WTC11 (cell line): ENCODE data around the gene VTI1A. TPM values are rescaled to one million over a fixed set of nuclear protein-coding genes. Genes with fewer than 3 reads are reported as not detected.

Source experiments
- ATAC-seq: fragments of 200-7000 bp; cut with Tn5 transposase; 2 replicates; pipeline ENCODE4 v1.10.0; 2021; ENCODE audit warnings: mild to moderate bottlenecking, moderate library complexity
- CTCF ChIA-PET: fragments of 300-600 bp; sonication (Branson Sonifier 250); formaldehyde crosslinking; loops from one replicate; lab custom pipeline; 2021; ENCODE audit warnings: antibody characterized with exemption; lab: Charles Lee
- POLR2A ChIA-PET: fragments of 350-600 bp; sonication (Branson Sonifier 250); formaldehyde crosslinking; loops from one replicate; lab custom pipeline; 2021; ENCODE audit warnings: antibody characterized with exemption; lab: Charles Lee
- DNase-seq: peaks from one replicate; pipeline ENCODE4 v3.0.0; 2021; ENCODE audit warnings: low spot score
- H3K27ac Mint-ChIP-seq: 2 replicates; pipeline ENCODE4 v1.8.0; 2021; ENCODE audit warnings: mixed read lengths
- H3K27me3 Mint-ChIP-seq: 2 replicates; pipeline ENCODE4 v1.8.0; 2021; ENCODE audit warnings: low read depth, mild to moderate bottlenecking, moderate library complexity, mixed read lengths
- H3K36me3 Mint-ChIP-seq: 2 replicates; pipeline ENCODE4 v1.8.0; 2021; ENCODE audit warnings: mixed read lengths
- H3K4me1 Mint-ChIP-seq: 2 replicates; pipeline ENCODE4 v1.8.0; 2022; ENCODE audit warnings: mixed read lengths
- H3K4me3 Mint-ChIP-seq: 2 replicates; pipeline ENCODE4 v1.8.0; 2021; ENCODE audit warnings: mild to moderate bottlenecking, moderate library complexity, mixed read lengths
- H3K9me3 Mint-ChIP-seq: 2 replicates; pipeline ENCODE4 v1.8.0; 2021; ENCODE audit warnings: mixed read lengths
- GABPB1 ChIP-seq: sonication (generic); formaldehyde crosslinking; IDR thresholded peaks from 2 replicates; pipeline ENCODE4 v1.8.1; 2023; ENCODE audit warnings: mild to moderate bottlenecking, missing genetic modification reagents
- GRHL2 ChIP-seq: fragments of 250-450 bp; sonication (Bioruptor Pico); IDR thresholded peaks from 2 replicates; pipeline ENCODE4 v1.8.0; 2022; ENCODE audit warnings: mild to moderate bottlenecking, moderate library complexity; ENCODE audit not compliant: insufficient replicate concordance, severe bottlenecking
- HMGA2 ChIP-seq: fragments of 250-450 bp; sonication (Bioruptor Pico); IDR thresholded peaks from 2 replicates; pipeline ENCODE4 v1.4.0; 2021; ENCODE audit warnings: mild to moderate bottlenecking, moderate library complexity
- MYBL2 ChIP-seq: sonication (generic); formaldehyde crosslinking; IDR thresholded peaks from 2 replicates; pipeline ENCODE4 v1.8.1; 2023; ENCODE audit warnings: mild to moderate bottlenecking, moderate library complexity, missing genetic modification reagents
- SMAD3 ChIP-seq: sonication (generic); formaldehyde crosslinking; IDR thresholded peaks from 2 replicates; pipeline ENCODE4 v1.8.0; 2022; ENCODE audit warnings: missing genetic modification reagents, mild to moderate bottlenecking, borderline replicate concordance
- SMAD4 ChIP-seq: sonication (generic); formaldehyde crosslinking; IDR thresholded peaks from 2 replicates; pipeline ENCODE4 v1.8.0; 2022; ENCODE audit warnings: mild to moderate bottlenecking, missing genetic modification reagents
- SOX15 ChIP-seq: fragments of 250-450 bp; sonication (Bioruptor Pico); IDR thresholded peaks from 2 replicates; pipeline ENCODE4 v1.9.0; 2021; ENCODE audit warnings: mild to moderate bottlenecking
- total RNA-seq: library from RNA; stranded (reverse); gene quantifications from 3 replicates; pipeline ENCODE4 v1.2.3, GENCODE V29; 2021
- TF ChIP-seq, protein P1 (sequence below): fragments of 250-450 bp; sonication (Bioruptor Pico); IDR thresholded peaks from 2 replicates; pipeline ENCODE4 v2.1.2; 2022; ENCODE audit warnings: mild to moderate bottlenecking, moderate library complexity
- TF ChIP-seq, protein P2 (sequence below): fragments of 250-450 bp; sonication (Bioruptor Pico); IDR thresholded peaks from 2 replicates; pipeline ENCODE4 v1.9.0; 2021; ENCODE audit warnings: mild to moderate bottlenecking
- TF ChIP-seq, protein P3 (sequence below): sonication (generic); formaldehyde crosslinking; conservative IDR thresholded peaks from 2 replicates; pipeline ENCODE4 v1.8.1; 2023; ENCODE audit warnings: mild to moderate bottlenecking, low read depth, missing genetic modification reagents, moderate library complexity
- TF ChIP-seq, protein P4 (sequence below): sonication (generic); formaldehyde crosslinking; IDR thresholded peaks from 2 replicates; pipeline ENCODE4 v1.8.1; 2022; ENCODE audit warnings: mild to moderate bottlenecking, moderate library complexity, missing genetic modification reagents
- TF ChIP-seq, protein P5 (sequence below): sonication (generic); formaldehyde crosslinking; IDR thresholded peaks from 2 replicates; pipeline ENCODE4 v1.8.0; 2023; ENCODE audit warnings: missing genetic modification reagents, mild to moderate bottlenecking, borderline replicate concordance

VTI1A gene
- total RNA-seq, 1 experiment from 2014 or later: 20.1 TPM

DNA sequence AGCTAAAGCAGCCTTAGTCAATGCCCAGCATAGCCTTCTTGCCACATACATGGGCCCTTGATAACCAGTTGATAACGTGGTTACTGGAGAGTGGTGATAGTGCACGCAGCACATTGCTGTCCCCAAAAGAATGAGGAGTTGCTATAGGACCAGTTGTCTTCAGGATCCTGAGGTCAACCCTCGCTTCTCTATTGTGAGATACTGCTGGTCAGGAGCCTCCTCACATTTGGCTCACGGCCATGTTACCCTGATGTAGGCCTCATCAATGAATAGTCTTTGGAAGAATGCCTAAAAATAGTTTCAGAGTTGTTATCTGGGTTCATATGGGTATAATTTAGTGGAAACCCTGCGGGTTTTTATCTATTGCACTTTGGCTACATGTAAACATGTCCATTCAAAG is 230.7 kb downstream of the VTI1A start:
- CTCF ChIA-PET: no interaction called here
- no peak overlapping the region for H3K27ac Mint-ChIP-seq

DNA sequence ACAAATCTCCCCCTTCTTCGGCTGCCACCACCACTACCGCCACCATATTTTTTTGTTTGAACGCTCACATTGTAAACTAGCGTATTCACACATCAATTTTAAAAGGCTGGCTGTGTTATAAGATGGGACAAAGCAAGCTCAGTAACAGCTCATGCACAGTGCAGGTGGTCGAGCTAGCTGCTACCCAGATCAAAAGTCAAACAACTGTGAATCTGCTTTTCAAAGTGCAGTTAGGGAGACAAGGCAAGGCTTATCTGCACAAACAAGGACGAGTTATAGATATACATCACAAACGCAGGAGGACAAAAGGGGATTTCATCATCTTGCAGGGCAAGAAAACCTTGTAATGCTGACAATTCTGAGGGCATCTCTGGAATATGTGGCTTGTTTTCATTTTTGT is 231.6 kb downstream of the VTI1A start:
- CTCF ChIA-PET: no interaction called here
- Mint-ChIP-seq H3K4me1 (peaks cover 42% of the 10 kb centered on the region), H3K27ac (no peak overlapping the region), H3K9me3 (no peaks in the 10 kb centered on the region), H3K36me3 (no peaks in the 10 kb centered on the region), H3K27me3 (no peaks in the 10 kb centered on the region), H3K4me3 (no peak overlapping the region)
- ATAC-seq: peak; percentile 60
- DNase-seq: no peak
- TF ChIP-seq GABPB1 (CRISPR knock-in tag): peak; percentile 94
- no peak for TF ChIP-seq HMGA2 (CRISPR knock-in tag)
- TF ChIP-seq, protein P1, sequence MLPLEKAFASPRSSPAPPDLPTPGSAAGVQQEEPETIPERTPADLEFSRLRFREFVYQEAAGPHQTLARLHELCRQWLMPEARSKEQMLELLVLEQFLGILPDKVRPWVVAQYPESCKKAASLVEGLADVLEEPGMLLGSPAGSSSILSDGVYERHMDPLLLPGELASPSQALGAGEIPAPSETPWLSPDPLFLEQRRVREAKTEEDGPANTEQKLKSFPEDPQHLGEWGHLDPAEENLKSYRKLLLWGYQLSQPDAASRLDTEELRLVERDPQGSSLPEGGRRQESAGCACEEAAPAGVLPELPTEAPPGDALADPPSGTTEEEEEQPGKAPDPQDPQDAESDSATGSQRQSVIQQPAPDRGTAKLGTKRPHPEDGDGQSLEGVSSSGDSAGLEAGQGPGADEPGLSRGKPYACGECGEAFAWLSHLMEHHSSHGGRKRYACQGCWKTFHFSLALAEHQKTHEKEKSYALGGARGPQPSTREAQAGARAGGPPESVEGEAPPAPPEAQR: no peak
- TF ChIP-seq, all 79 proteins: peak for 1
- POLR2A ChIA-PET: no interaction called here

More for the DNA sequence above, 230.7 kb downstream of the VTI1A start:
- DNase-seq (no peak), ATAC-seq (no peak)
- peaks cover 43% of the 10 kb centered on the region for H3K4me1 Mint-ChIP-seq
- TF ChIP-seq, protein P2, sequence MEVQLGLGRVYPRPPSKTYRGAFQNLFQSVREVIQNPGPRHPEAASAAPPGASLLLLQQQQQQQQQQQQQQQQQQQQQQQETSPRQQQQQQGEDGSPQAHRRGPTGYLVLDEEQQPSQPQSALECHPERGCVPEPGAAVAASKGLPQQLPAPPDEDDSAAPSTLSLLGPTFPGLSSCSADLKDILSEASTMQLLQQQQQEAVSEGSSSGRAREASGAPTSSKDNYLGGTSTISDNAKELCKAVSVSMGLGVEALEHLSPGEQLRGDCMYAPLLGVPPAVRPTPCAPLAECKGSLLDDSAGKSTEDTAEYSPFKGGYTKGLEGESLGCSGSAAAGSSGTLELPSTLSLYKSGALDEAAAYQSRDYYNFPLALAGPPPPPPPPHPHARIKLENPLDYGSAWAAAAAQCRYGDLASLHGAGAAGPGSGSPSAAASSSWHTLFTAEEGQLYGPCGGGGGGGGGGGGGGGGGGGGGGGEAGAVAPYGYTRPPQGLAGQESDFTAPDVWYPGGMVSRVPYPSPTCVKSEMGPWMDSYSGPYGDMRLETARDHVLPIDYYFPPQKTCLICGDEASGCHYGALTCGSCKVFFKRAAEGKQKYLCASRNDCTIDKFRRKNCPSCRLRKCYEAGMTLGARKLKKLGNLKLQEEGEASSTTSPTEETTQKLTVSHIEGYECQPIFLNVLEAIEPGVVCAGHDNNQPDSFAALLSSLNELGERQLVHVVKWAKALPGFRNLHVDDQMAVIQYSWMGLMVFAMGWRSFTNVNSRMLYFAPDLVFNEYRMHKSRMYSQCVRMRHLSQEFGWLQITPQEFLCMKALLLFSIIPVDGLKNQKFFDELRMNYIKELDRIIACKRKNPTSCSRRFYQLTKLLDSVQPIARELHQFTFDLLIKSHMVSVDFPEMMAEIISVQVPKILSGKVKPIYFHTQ (CRISPR knock-in tag): no peak
- TF ChIP-seq, protein P3, sequence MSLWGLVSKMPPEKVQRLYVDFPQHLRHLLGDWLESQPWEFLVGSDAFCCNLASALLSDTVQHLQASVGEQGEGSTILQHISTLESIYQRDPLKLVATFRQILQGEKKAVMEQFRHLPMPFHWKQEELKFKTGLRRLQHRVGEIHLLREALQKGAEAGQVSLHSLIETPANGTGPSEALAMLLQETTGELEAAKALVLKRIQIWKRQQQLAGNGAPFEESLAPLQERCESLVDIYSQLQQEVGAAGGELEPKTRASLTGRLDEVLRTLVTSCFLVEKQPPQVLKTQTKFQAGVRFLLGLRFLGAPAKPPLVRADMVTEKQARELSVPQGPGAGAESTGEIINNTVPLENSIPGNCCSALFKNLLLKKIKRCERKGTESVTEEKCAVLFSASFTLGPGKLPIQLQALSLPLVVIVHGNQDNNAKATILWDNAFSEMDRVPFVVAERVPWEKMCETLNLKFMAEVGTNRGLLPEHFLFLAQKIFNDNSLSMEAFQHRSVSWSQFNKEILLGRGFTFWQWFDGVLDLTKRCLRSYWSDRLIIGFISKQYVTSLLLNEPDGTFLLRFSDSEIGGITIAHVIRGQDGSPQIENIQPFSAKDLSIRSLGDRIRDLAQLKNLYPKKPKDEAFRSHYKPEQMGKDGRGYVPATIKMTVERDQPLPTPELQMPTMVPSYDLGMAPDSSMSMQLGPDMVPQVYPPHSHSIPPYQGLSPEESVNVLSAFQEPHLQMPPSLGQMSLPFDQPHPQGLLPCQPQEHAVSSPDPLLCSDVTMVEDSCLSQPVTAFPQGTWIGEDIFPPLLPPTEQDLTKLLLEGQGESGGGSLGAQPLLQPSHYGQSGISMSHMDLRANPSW (CRISPR knock-in tag): no peak
- no peak for TF ChIP-seq SOX15 (CRISPR knock-in tag)
- TF ChIP-seq HMGA2 (CRISPR knock-in tag): no peak
- TF ChIP-seq SMAD3: no peak
- TF ChIP-seq SMAD4: no peak
- TF ChIP-seq, protein P4, sequence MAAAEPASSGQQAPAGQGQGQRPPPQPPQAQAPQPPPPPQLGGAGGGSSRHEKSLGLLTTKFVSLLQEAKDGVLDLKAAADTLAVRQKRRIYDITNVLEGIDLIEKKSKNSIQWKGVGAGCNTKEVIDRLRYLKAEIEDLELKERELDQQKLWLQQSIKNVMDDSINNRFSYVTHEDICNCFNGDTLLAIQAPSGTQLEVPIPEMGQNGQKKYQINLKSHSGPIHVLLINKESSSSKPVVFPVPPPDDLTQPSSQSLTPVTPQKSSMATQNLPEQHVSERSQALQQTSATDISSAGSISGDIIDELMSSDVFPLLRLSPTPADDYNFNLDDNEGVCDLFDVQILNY (CRISPR knock-in tag): no peak
- H3K36me3 Mint-ChIP-seq: no peaks in the 10 kb centered on the region
- no peaks in the 10 kb centered on the region for H3K27me3 Mint-ChIP-seq
- no peak overlapping the region for H3K4me3 Mint-ChIP-seq
- H3K9me3 Mint-ChIP-seq: no peaks in the 10 kb centered on the region
- POLR2A ChIA-PET: no interaction called here

DNA sequence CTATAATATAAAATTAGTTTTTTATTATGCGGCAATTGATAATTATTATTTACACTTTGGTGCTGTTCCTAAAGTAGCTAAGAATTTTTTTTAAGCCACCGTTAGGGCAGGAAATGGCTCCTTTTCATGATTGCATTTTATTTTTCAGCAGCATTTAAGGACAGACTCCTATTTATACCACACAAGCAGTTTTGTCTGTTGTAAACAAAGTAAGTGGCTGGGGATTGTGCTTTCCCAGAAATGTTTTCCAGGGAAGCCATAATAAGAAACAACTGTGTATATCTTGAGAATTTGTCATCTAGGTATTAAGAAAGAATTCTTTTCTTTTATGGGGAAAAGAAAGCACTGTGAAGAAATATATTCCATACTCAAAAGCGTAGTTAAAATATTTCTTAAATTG is 232.0 kb downstream of the VTI1A start:
- H3K4me3 Mint-ChIP-seq: no peak overlapping the region

More for the DNA sequence above, 232.0 kb downstream of the VTI1A start:
- Mint-ChIP-seq H3K27me3 (no peaks in the 10 kb centered on the region), H3K4me1 (peaks cover 39% of the 10 kb centered on the region), H3K9me3 (no peaks in the 10 kb centered on the region), H3K36me3 (no peaks in the 10 kb centered on the region), H3K27ac (peak overlapping the region; percentile 52)
- CTCF ChIA-PET: no interaction called here
- TF ChIP-seq, protein P2 (CRISPR knock-in tag): no peak
- TF ChIP-seq, protein P5, sequence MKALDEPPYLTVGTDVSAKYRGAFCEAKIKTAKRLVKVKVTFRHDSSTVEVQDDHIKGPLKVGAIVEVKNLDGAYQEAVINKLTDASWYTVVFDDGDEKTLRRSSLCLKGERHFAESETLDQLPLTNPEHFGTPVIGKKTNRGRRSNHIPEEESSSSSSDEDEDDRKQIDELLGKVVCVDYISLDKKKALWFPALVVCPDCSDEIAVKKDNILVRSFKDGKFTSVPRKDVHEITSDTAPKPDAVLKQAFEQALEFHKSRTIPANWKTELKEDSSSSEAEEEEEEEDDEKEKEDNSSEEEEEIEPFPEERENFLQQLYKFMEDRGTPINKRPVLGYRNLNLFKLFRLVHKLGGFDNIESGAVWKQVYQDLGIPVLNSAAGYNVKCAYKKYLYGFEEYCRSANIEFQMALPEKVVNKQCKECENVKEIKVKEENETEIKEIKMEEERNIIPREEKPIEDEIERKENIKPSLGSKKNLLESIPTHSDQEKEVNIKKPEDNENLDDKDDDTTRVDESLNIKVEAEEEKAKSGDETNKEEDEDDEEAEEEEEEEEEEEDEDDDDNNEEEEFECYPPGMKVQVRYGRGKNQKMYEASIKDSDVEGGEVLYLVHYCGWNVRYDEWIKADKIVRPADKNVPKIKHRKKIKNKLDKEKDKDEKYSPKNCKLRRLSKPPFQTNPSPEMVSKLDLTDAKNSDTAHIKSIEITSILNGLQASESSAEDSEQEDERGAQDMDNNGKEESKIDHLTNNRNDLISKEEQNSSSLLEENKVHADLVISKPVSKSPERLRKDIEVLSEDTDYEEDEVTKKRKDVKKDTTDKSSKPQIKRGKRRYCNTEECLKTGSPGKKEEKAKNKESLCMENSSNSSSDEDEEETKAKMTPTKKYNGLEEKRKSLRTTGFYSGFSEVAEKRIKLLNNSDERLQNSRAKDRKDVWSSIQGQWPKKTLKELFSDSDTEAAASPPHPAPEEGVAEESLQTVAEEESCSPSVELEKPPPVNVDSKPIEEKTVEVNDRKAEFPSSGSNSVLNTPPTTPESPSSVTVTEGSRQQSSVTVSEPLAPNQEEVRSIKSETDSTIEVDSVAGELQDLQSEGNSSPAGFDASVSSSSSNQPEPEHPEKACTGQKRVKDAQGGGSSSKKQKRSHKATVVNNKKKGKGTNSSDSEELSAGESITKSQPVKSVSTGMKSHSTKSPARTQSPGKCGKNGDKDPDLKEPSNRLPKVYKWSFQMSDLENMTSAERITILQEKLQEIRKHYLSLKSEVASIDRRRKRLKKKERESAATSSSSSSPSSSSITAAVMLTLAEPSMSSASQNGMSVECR (CRISPR knock-in tag): no peak
- no peak for TF ChIP-seq MYBL2 (CRISPR knock-in tag)
- no peak for TF ChIP-seq GRHL2
- DNase-seq (no peak), ATAC-seq (no peak)
- POLR2A ChIA-PET: no interaction called here
